GM23338 (cell line): Measurements from ENCODE around the gene BRAP. TPM values are rescaled to one million over a fixed set of nuclear protein-coding genes. Genes with fewer than 3 reads are reported as not detected.

Source experiments
- ATAC-seq: fragments of 200-7000 bp; cut with Tn5 transposase; 3 replicates; pipeline ENCODE4 v1.9.1; 2020
- DNase-seq: peaks from one replicate; pipeline ENCODE4 v3.0.0-alpha.2; 2015; ENCODE audit warnings: low spot score
- H2AFZ ChIP-seq: fragments of 200-600 bp; sonication (generic); 2 replicates; pipeline ENCODE4 v1.8.0; 2016; ENCODE audit warnings: antibody characterized with exemption, mild to moderate bottlenecking, moderate library complexity
- H3F3A ChIP-seq: fragments of 200-600 bp; sonication (generic); replicated peaks from 2 replicates; pipeline ENCODE4 v1.8.0; 2017; ENCODE audit warnings: antibody characterized with exemption, mixed run types, low read depth
- H3K27ac ChIP-seq: fragments of 200-600 bp; sonication (generic); 2 replicates; pipeline ENCODE4 v1.6.1; 2016; ENCODE audit warnings: low read depth
- H3K27me3 ChIP-seq: fragments of 200-600 bp; sonication (generic); 2 replicates; pipeline ENCODE4 v1.8.0; 2016; ENCODE audit warnings: mild to moderate bottlenecking, mixed run types, moderate library complexity; ENCODE audit not compliant: insufficient read depth
- H3K36me3 ChIP-seq: fragments of 200-600 bp; sonication (generic); 2 replicates; pipeline ENCODE4 v1.8.0; 2016; ENCODE audit warnings: mild to moderate bottlenecking; ENCODE audit not compliant: insufficient read depth
- H3K4me1 ChIP-seq: fragments of 200-600 bp; sonication (generic); 2 replicates; pipeline ENCODE4 v1.8.0; 2016; ENCODE audit warnings: mild to moderate bottlenecking, moderate library complexity; ENCODE audit not compliant: insufficient read depth
- H3K4me2 ChIP-seq: fragments of 200-600 bp; sonication (generic); 2 replicates; pipeline ENCODE4 v1.7.1; 2017; ENCODE audit warnings: mixed run types
- H3K4me3 ChIP-seq: fragments of 200-600 bp; sonication (generic); 2 replicates; pipeline ENCODE4 v1.6.1; 2016; ENCODE audit warnings: mixed run types
- H3K79me2 ChIP-seq: fragments of 200-600 bp; sonication (generic); replicated peaks from 2 replicates; pipeline ENCODE4 v1.8.0; 2017; ENCODE audit warnings: mild to moderate bottlenecking; ENCODE audit not compliant: insufficient read depth
- H3K9me2 ChIP-seq: fragments of 200-600 bp; sonication (generic); 2 replicates; pipeline ENCODE4 v1.8.0; 2017; ENCODE audit not compliant: insufficient read depth
- H4K20me1 ChIP-seq: fragments of 200-600 bp; sonication (generic); replicated peaks from 2 replicates; pipeline ENCODE4 v1.8.0; 2017; ENCODE audit warnings: mild to moderate bottlenecking; ENCODE audit not compliant: insufficient read depth
- H3K27ac Mint-ChIP-seq: 2 replicates; pipeline ENCODE4 v1.8.0; 2020; ENCODE audit warnings: inconsistent platforms, mild to moderate bottlenecking, moderate library complexity, mixed read lengths
- H3K27me3 Mint-ChIP-seq: 3 replicates; pipeline ENCODE4 v1.8.0; 2022; ENCODE audit warnings: low read depth, mild to moderate bottlenecking, moderate library complexity, mixed read lengths, inconsistent platforms; ENCODE audit not compliant: insufficient read depth, poor library complexity
- H3K36me3 Mint-ChIP-seq: 3 replicates; pipeline ENCODE4 v1.8.0; 2021; ENCODE audit warnings: low read depth, mild to moderate bottlenecking, inconsistent platforms, moderate library complexity, mixed read lengths
- H3K4me1 Mint-ChIP-seq: 3 replicates; pipeline ENCODE4 v1.8.0; 2020; ENCODE audit warnings: mild to moderate bottlenecking, inconsistent platforms, mixed read lengths
- H3K4me3 Mint-ChIP-seq: 3 replicates; pipeline ENCODE4 v1.8.0; 2021; ENCODE audit warnings: moderate library complexity, mild to moderate bottlenecking, inconsistent platforms, mixed read lengths
- H3K9me3 Mint-ChIP-seq: 3 replicates; pipeline ENCODE4 v1.8.0; 2020; ENCODE audit warnings: moderate library complexity, mild to moderate bottlenecking, inconsistent platforms, mixed read lengths
- CREB1 ChIP-seq: fragments of 250-450 bp; sonication (Bioruptor Pico); IDR thresholded peaks from 2 replicates; pipeline ENCODE4 v1.5.0; 2020; ENCODE audit warnings: low read depth, mild to moderate bottlenecking, moderate library complexity
- CTCF ChIP-seq, 2 experiments: fragments of 200-600 bp in 1 of 2; sonication (generic) in 1 of 2; conservative IDR thresholded peaks; 2 replicates each; pipeline versions ENCODE4 v1.5.1 to v1.6.1; 2016 to 2017; ENCODE audit warnings: antibody characterized with exemption in 2 of 2, low read depth in 2 of 2, mild to moderate bottlenecking in 2 of 2, moderate library complexity in 1 of 2
- EZH2 ChIP-seq: fragments of 200-600 bp; sonication (generic); IDR thresholded peaks from one replicate; pipeline ENCODE4 v1.8.0; 2017; ENCODE audit warnings: antibody characterized with exemption, mild to moderate bottlenecking, low read depth; ENCODE audit not compliant: unreplicated experiment
- EZH2phosphoT487 ChIP-seq: fragments of 200-600 bp; sonication (generic); IDR thresholded peaks from one replicate; pipeline ENCODE4 v1.8.1; 2018; ENCODE audit warnings: antibody characterized with exemption; ENCODE audit not compliant: unreplicated experiment
- JUNB ChIP-seq: IDR thresholded peaks from one replicate; pipeline ENCODE4 v1.6.1; 2016; ENCODE audit warnings: antibody characterized with exemption; ENCODE audit not compliant: unreplicated experiment
- NANOG ChIP-seq: IDR thresholded peaks from 2 replicates; pipeline ENCODE4 v1.6.1; 2016; ENCODE audit warnings: antibody characterized with exemption, borderline replicate concordance
- POLR2AphosphoS5 ChIP-seq: IDR thresholded peaks from 2 replicates; pipeline ENCODE4 v1.6.1; 2016; ENCODE audit warnings: antibody characterized with exemption, low read depth
- REST ChIP-seq: IDR thresholded peaks from one replicate; pipeline ENCODE4 v1.6.1; 2018; ENCODE audit warnings: antibody characterized with exemption; ENCODE audit not compliant: unreplicated experiment
- STAT1 ChIP-seq: IDR thresholded peaks from one replicate; pipeline ENCODE4 v1.6.1; 2016; ENCODE audit warnings: antibody characterized with exemption; ENCODE audit not compliant: unreplicated experiment
- ZNF114 ChIP-seq: fragments of 250-450 bp; sonication (Bioruptor Pico); IDR thresholded peaks from 2 replicates; pipeline ENCODE4 v1.5.0; 2020; ENCODE audit warnings: mild to moderate bottlenecking, moderate library complexity
- ZNF331 ChIP-seq: fragments of 250-450 bp; sonication (Bioruptor Pico); IDR thresholded peaks from 2 replicates; pipeline ENCODE4 v1.5.0; 2020; ENCODE audit warnings: low read depth, mild to moderate bottlenecking, moderate library complexity
- ZNF462 ChIP-seq: fragments of 250-450 bp; sonication (Bioruptor Pico); IDR thresholded peaks from 2 replicates; pipeline ENCODE4 v1.5.0; 2020; ENCODE audit warnings: mild to moderate bottlenecking, moderate library complexity
- polyA plus RNA-seq: library from polyadenylated mRNA; unstranded; fragments of >200 nt; fragmentation: Nextera tagmentation; extraction: Ambion mirVana; gene quantifications from 2 replicates; pipeline ENCODE4 v1.2.1, GENCODE V29; 2016
- total RNA-seq: library from RNA; depleted of rRNA; stranded (reverse); fragments of >200 nt; shearing (Covaris generic); gene quantifications from 2 replicates; pipeline ENCODE4 v1.2.3, GENCODE V29; 2014
- TF ChIP-seq, protein P1 (sequence below): IDR thresholded peaks from 2 replicates; pipeline ENCODE4 v1.6.1; 2016; ENCODE audit warnings: antibody characterized with exemption

BRAP gene
- total and polyA plus RNA-seq, 2 experiments from 2014 or later = 14.9 to 19.4 TPM

- H3K4me3 ChIP-seq = no peak overlapping the region
- Mint-ChIP-seq H3K4me3 (no peak overlapping the region), H3K27ac (no peak overlapping the region), H3K9me3 (no peaks in the 10 kb centered on the region), H3K36me3 (peaks cover 23% of the 10 kb centered on the region), H3K27me3 (peaks cover 5% of the 10 kb centered on the region), H3K4me1 (no peaks in the 10 kb centered on the region)
- DNase-seq (no peak), ATAC-seq (no peak)
- H2AFZ ChIP-seq = no peak overlapping the region
- no peaks in the 10 kb centered on the region for H3K9me2 ChIP-seq
- no peaks in the 10 kb centered on the region for H3K4me1 ChIP-seq
- H3K36me3 ChIP-seq = no peaks in the 10 kb centered on the region
- no peaks in the 10 kb centered on the region for H4K20me1 ChIP-seq
- no peak overlapping the region for H3K27ac ChIP-seq
- no peaks in the 10 kb centered on the region for H3F3A ChIP-seq
- H3K4me2 ChIP-seq = no peak overlapping the region
- TF ChIP-seq POLR2AphosphoS5 (no peak), CREB1 (CRISPR knock-in tag) (no peak), STAT1 (no peak), NANOG (no peak), EZH2 (no peak), JUNB (no peak), ZNF462 (CRISPR knock-in tag) (no peak), EZH2phosphoT487 (no peak), ZNF331 (CRISPR knock-in tag) (no peak), REST (no peak), ZNF114 (no peak), CTCF (conservative IDR thresholded peaks at IDR 0.05; ENCODE audit: low read depth in 2 of 2) (no peak)
- TF ChIP-seq, protein P1, sequence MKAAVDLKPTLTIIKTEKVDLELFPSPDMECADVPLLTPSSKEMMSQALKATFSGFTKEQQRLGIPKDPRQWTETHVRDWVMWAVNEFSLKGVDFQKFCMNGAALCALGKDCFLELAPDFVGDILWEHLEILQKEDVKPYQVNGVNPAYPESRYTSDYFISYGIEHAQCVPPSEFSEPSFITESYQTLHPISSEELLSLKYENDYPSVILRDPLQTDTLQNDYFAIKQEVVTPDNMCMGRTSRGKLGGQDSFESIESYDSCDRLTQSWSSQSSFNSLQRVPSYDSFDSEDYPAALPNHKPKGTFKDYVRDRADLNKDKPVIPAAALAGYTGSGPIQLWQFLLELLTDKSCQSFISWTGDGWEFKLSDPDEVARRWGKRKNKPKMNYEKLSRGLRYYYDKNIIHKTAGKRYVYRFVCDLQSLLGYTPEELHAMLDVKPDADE = no peak
- no peaks in the 10 kb centered on the region for H3K27me3 ChIP-seq
- no peaks in the 10 kb centered on the region for H3K79me2 ChIP-seq
Observed at GRCh38 chr12:111732786-111733185, 47.0 kb upstream of the BRAP start.
